MM.1S (cell line): ENCODE results near the gene SPATA18.

Source experiments
- EZH2 ChIP-seq: fragments of 300-600 bp; sonication (generic); optimal IDR thresholded peaks from 2 replicates; pipeline ENCODE3; 2017; ENCODE audit warnings: low read depth, mild to moderate bottlenecking, antibody characterized with exemption, low read length, mixed read lengths
- TF ChIP-seq, protein P1 (sequence below): fragments of 300-600 bp; sonication (generic); IDR thresholded peaks from 2 replicates; pipeline ENCODE4 v1.5.1; 2016; ENCODE audit warnings: antibody characterized with exemption, low read length, mixed read lengths

DNA sequence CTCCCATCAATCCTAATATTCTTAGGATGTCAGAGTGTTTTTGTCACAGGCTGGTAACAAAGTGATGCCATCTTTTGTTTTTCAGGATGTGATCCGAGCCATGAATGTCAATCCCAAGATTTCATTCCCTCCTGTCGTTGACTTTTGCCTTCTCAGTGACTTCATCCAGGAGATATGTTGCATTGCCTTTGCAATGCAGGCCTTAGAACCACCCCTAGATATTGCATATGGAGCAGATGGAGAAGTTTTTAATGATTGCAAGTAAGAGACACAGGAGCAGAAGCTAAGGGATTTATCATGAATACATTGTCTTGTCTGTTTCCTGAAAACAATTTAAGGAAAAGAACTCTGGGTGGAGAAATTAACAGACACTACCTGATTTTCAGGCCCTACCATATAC lies 28.6 kb downstream of the SPATA18 start:
- TF ChIP-seq, protein P1, sequence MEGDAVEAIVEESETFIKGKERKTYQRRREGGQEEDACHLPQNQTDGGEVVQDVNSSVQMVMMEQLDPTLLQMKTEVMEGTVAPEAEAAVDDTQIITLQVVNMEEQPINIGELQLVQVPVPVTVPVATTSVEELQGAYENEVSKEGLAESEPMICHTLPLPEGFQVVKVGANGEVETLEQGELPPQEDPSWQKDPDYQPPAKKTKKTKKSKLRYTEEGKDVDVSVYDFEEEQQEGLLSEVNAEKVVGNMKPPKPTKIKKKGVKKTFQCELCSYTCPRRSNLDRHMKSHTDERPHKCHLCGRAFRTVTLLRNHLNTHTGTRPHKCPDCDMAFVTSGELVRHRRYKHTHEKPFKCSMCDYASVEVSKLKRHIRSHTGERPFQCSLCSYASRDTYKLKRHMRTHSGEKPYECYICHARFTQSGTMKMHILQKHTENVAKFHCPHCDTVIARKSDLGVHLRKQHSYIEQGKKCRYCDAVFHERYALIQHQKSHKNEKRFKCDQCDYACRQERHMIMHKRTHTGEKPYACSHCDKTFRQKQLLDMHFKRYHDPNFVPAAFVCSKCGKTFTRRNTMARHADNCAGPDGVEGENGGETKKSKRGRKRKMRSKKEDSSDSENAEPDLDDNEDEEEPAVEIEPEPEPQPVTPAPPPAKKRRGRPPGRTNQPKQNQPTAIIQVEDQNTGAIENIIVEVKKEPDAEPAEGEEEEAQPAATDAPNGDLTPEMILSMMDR = no peak
- no peak for TF ChIP-seq EZH2
